Measurements from ENCODE around the gene SEC14L5. TPM values are rescaled to one million over a fixed set of nuclear protein-coding genes. Genes with fewer than 3 reads are reported as not detected.

The SEC14L5 gene
- total and polyA plus RNA-seq, 2 experiments from 2014 or later = 2.6 to 5.9 TPM

DNA sequence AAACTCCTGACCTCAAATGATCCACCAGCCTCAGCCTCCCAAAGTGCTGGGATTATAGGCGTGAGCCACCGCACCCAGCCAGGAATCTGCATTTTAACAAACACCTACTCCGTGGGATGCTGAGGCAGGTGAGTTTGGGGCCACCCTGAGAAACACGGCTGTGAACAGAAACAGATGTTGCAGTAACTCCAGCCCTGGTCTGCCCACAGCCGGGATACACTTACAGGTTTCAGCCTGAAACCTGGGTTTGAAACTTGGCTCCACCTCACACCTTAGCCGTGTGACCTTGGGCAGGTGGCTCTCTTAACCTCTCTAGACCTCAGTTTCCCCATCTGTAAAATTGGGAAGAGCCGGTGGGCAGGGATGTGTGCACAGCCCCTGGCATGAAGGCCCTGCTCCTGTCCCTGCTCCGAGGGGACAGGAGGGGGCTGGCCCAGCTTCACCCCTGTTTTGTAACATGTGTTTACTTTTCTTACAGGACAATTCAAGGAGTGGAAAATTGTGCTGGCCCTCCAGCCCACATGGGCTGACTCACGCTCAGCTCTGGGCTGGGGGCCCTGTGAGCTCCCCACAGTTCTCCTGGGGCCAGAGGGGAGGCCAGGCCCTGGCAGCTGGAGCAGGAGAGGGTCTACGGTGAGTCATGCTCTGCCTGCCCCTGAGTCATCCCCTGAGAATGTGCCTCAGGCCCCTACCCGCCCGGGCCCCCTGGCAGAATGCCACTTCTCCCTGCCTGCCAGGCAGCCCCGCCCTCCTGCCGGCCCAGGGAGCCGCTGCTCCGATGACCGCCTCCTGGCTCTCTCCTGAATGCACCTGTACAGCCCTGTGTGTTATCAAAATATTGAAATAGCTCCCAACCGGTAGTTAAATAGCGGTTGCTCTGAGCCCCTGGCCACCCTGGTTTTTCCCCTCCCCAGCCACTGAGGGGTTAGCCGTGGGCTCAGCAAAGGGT lies 13.5 kb upstream of the SEC14L5 start (continued):
- TF ChIP-seq, protein P1, sequence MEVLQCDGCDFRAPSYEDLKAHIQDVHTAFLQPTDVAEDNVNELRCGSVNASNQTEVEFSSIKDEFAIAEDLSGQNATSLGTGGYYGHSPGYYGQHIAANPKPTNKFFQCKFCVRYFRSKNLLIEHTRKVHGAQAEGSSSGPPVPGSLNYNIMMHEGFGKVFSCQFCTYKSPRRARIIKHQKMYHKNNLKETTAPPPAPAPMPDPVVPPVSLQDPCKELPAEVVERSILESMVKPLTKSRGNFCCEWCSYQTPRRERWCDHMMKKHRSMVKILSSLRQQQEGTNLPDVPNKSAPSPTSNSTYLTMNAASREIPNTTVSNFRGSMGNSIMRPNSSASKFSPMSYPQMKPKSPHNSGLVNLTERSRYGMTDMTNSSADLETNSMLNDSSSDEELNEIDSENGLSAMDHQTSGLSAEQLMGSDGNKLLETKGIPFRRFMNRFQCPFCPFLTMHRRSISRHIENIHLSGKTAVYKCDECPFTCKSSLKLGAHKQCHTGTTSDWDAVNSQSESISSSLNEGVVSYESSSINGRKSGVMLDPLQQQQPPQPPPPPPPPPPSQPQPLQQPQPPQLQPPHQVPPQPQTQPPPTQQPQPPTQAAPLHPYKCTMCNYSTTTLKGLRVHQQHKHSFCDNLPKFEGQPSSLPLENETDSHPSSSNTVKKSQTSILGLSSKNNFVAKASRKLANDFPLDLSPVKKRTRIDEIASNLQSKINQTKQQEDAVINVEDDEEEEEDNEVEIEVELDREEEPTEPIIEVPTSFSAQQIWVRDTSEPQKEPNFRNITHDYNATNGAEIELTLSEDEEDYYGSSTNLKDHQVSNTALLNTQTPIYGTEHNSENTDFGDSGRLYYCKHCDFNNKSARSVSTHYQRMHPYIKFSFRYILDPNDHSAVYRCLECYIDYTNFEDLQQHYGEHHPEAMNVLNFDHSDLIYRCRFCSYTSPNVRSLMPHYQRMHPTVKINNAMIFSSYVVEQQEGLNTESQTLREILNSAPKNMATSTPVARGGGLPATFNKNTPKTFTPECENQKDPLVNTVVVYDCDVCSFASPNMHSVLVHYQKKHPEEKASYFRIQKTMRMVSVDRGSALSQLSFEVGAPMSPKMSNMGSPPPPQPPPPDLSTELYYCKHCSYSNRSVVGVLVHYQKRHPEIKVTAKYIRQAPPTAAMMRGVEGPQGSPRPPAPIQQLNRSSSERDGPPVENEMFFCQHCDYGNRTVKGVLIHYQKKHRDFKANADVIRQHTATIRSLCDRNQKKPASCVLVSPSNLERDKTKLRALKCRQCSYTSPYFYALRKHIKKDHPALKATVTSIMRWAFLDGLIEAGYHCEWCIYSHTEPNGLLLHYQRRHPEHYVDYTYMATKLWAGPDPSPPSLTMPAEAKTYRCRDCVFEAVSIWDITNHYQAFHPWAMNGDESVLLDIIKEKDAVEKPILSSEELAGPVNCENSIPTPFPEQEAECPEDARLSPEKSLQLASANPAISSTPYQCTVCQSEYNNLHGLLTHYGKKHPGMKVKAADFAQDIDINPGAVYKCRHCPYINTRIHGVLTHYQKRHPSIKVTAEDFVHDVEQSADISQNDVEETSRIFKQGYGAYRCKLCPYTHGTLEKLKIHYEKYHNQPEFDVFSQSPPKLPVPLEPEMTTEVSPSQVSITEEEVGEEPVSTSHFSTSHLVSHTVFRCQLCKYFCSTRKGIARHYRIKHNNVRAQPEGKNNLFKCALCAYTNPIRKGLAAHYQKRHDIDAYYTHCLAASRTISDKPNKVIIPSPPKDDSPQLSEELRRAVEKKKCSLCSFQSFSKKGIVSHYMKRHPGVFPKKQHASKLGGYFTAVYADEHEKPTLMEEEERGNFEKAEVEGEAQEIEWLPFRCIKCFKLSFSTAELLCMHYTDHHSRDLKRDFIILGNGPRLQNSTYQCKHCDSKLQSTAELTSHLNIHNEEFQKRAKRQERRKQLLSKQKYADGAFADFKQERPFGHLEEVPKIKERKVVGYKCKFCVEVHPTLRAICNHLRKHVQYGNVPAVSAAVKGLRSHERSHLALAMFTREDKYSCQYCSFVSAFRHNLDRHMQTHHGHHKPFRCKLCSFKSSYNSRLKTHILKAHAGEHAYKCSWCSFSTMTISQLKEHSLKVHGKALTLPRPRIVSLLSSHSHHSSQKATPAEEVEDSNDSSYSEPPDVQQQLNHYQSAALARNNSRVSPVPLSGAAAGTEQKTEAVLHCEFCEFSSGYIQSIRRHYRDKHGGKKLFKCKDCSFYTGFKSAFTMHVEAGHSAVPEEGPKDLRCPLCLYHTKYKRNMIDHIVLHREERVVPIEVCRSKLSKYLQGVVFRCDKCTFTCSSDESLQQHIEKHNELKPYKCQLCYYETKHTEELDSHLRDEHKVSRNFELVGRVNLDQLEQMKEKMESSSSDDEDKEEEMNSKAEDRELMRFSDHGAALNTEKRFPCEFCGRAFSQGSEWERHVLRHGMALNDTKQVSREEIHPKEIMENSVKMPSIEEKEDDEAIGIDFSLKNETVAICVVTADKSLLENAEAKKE (CRISPR knock-in tag; IDR thresholded peaks at IDR 0.05) = no peak
- no peak for TF ChIP-seq ZNF331 (CRISPR knock-in tag; IDR thresholded peaks at IDR 0.05; ENCODE audit: low read depth)
- no peak for TF ChIP-seq CREB1 (CRISPR knock-in tag; IDR thresholded peaks at IDR 0.05; ENCODE audit: low read depth)
- TF ChIP-seq, protein P2, sequence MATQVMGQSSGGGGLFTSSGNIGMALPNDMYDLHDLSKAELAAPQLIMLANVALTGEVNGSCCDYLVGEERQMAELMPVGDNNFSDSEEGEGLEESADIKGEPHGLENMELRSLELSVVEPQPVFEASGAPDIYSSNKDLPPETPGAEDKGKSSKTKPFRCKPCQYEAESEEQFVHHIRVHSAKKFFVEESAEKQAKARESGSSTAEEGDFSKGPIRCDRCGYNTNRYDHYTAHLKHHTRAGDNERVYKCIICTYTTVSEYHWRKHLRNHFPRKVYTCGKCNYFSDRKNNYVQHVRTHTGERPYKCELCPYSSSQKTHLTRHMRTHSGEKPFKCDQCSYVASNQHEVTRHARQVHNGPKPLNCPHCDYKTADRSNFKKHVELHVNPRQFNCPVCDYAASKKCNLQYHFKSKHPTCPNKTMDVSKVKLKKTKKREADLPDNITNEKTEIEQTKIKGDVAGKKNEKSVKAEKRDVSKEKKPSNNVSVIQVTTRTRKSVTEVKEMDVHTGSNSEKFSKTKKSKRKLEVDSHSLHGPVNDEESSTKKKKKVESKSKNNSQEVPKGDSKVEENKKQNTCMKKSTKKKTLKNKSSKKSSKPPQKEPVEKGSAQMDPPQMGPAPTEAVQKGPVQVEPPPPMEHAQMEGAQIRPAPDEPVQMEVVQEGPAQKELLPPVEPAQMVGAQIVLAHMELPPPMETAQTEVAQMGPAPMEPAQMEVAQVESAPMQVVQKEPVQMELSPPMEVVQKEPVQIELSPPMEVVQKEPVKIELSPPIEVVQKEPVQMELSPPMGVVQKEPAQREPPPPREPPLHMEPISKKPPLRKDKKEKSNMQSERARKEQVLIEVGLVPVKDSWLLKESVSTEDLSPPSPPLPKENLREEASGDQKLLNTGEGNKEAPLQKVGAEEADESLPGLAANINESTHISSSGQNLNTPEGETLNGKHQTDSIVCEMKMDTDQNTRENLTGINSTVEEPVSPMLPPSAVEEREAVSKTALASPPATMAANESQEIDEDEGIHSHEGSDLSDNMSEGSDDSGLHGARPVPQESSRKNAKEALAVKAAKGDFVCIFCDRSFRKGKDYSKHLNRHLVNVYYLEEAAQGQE (IDR thresholded peaks at IDR 0.05; ENCODE audit: unreplicated experiment) = no peak
- TF ChIP-seq NANOG (IDR thresholded peaks at IDR 0.05; ENCODE audit: borderline replicate concordance) = no peak
